Daoy (cell line): ENCODE data around the gene TEPSIN. TPM values are rescaled to one million over a fixed set of nuclear protein-coding genes. Genes with fewer than 3 reads are reported as not detected.

Experiments
- DNase-seq: peaks from one replicate; pipeline ENCODE4 v3.0.0-alpha.2; 2015; ENCODE audit warnings: low read depth
- total RNA-seq: library from RNA; depleted of rRNA; stranded (reverse); fragments of >200 nt; shearing (Covaris generic); gene quantifications from 2 replicates; pipeline ENCODE4 v1.2.3, GENCODE V29; 2014

TEPSIN gene
- total RNA-seq, 1 experiment from 2014 or later, result 17.0 TPM

DNA sequence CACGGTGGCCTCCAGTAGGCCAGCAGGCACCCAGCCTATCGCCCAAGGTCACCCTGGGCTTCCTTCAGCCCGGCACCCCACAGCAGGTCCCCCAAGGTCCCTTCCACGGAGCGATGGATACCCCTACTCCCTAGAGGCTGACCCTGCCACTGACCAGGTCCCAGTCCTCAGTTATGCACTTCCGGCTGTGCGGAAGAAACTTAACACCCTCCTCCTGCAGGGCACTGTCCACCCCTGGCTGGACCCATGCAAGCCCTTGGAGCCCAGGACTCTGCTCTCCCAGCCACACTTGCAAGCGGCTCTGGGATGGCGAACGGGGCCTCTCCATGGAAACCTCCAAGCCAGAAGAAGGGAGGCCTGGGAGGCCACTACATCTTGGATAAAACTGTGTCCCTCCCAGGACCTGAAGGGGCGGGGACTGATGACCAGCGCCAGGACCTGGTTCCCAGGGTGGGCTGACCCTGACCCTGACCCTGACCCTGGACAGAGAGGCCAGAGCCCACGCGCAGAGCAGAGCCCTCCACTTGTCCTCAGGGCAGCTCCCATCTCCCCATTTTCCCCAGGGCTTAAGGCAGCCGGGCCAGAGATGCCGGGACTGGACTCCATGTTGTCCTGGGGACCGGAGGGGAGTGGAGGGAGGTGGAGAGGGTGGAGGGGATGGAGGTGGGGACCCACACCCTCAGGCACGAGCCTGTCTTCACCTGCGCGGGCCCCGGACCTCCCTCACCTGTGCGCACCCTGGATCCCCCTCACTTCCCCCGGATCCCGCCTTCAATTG is 16.8 kb downstream of the TEPSIN start:
- no peak for DNase-seq

GRCh38 chr17:81221371-81221841 is 17.4 kb downstream of the TEPSIN start:
- DNase-seq, result no peak

DNA sequence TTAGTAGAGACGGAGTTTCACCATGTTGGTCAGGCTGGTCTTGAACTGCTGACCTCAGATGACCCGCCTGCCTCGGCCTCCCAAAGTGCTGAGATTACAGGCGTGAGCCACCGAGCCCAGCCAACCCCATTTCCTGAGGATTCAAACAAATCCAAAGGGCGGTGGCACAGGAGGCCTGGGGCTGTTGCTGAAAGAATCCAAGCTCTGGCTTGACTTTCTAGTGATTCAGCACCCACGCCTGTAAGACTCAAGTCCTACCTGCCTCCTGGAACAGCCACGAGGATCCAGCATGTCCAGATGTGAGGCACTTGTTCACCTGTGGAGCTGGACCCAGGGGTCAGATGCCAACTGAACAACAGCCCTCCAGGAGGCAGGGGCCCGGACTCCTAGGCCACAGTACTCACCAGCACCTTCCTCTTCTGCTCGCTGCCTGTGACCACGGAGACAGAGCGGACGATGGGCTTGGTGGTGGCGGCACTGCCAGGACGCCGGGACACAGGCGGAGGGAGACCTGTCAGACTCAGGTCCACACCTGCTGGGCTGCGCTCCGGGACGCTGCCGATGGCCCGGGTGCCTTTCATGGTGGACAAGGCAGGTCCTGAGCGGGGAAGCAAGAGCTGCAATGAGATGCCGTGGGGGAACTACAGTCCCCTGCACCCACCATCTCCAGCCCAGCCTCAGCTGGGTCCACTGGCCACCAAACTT is 19.2 kb downstream of the TEPSIN start:
- DNase-seq, result no peak

- no peak for DNase-seq
Measured at GRCh38 chr17:81218991-81219390, 19.9 kb downstream of the TEPSIN start.

DNA sequence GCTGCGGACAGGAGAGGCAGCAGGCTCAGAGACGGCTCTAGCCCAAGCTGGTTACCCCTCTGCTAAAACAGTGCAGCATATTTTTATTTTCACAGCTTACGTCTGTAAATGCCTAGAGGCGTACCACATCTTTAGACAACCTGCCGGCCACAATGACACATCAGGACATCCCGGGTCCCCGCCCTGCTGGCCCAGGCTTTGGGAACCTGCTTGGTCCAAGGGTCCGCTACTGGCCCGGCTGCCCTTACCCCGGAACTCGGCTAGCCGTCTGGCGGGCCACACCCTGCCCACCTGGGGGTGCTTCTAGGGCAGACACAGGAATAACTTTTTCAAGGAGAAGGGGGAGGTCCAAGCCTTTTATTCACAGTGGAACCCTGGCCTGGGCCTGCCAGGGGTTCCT is 20.4 kb downstream of the TEPSIN start:
- no peak for DNase-seq

GRCh38 chr17:81217491-81217890 is 21.4 kb downstream of the TEPSIN start:
- no peak for DNase-seq

- DNase-seq, result no peak
Measured at GRCh38 chr17:81213978-81214377, 24.9 kb downstream of the TEPSIN start.

DNA sequence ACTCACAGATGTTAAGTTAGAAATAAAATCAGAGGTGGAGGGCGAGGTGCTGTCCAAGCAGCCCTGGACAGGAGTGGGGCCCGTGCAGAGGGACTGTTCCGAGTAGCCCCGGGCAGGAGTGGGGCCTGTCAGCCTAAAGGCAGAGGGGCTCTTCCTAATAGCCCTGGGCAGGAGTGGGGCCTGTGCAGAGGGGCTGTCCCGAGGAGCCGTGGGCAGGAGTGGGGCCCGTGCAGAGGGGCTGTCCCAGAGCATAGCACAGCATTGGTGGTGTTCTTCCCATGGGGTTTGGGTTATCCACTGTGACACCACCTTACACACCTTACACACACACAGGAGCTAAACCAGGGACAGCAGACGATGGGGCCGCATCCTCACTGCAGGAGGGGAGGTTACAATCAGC is 26.5 kb downstream of the TEPSIN start:
- DNase-seq, result no peak

GRCh38 chr17:81210868-81211267 is 28.0 kb downstream of the TEPSIN start:
- DNase-seq, result no peak

DNA sequence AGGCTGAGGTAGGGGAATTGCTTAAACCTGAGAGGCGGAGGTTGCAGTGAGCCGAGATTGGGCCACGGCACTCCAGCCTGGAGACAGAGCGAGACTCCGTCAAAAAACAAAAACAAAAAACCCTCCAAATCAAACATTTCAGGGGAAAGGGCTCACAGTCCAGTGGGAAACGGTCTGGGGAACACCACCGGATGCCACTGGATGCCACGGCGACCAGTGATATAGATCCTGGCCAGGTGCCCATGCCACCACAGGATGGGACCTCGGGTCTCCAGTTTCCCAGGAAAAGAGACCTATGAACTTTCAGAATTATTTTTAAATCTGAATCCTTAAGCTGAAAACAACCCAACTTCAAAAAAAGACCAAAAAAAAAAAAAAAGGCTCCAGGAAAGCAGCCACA is 28.4 kb downstream of the TEPSIN start:
- no peak for DNase-seq

DNA sequence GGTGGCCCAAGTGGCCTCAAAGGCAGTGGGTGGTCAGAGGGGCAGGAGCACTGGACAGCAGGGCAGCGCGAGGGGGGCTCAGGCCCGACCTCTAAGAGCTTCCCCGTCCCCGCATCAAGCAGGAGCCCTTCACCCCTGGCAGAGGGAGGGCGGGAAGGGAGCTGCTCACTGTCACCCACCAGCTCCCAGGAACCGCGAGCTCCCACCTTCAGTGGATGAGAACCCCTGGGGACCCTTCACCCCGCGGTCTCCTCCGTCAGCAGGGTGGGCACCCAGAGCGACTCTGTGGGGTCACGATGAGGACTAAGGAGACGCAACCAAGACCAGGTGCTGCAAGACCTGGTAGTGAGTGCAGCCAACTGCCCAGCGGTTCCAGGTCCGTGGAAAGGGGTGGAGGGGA is 29.7 kb downstream of the TEPSIN start:
- no peak for DNase-seq

DNA sequence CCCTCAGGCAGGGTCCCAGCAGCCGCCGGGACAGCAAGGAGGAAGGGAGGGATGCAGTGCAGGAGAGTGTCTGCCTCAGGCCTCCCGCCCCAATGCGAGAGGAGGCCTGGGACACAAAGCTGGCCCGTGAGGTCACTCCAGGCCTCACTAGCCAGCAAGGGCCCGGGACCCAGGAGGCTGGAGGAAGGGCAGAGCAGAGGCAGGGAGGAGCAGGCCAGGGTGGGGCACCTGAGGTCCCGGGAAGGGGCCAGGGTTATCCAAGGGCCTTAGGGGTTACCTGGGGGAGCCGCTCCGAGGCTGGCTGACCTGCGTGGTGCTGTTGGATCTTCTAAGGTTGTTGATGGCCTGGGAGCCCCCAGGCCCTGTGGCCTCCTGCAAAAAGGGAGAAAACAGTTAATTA is 30.2 kb downstream of the TEPSIN start:
- no peak for DNase-seq

DNA sequence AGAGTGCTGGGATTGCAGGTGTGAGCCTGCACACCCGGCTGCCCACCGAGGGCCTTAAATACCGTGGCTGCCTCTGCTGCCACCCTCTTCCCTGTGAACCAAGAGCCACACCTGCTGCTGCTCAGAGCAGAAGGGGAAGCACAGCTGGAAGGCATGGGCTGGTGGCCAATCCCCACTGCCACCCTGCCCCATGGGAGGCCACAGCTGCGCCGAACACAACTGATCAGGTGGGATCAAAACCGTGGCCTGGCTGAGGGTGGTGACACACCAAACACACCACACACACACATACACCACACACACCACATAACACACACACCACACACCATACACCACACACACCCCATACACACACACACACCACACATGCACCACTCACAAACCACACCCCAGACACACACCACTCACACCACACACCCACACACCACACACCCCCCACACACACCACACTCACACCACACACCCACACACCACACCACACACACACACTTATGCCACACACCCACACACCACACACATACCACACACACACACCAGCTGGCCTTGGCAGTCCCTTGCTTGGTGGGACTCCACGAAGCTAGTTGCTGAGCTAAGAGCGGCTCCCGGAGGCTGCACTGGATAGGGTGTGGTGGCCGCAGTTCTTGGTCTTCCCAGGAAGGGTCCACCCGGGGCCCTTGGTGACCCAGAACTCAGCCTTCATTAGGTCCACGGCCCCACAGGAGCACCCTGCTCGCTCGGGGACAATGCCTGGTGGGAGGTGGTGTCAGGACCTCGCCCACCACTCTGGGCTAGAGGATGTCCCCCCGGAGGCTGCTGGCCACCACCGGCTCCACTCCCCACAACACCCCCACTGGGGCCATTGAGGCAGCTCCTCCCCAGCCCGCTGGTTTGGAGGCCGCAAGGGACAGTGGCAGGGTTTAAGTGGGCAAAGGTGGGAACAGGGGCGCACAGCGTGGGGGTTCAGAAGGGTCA is 31.0 kb downstream of the TEPSIN start:
- DNase-seq, result no peak

DNA sequence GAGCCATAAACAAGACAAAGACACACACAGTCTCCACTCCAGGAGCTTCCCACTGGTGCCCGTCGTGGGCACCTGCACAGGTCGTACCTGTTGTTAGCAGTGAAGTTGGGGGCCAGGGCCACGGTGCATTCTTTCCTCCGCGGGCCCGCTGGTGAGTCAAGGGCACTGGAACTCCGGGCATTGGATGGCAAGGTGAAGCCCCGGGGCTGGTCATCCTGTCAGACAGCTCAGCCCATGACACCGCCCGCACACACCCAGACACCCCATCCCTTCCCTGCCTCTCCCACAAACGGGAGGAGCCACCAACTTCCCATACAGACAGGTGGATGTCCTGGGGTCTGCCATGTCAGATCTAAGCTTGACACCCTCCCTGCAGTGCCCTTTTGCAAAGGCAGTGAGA is 32.2 kb downstream of the TEPSIN start:
- DNase-seq, result no peak

DNA sequence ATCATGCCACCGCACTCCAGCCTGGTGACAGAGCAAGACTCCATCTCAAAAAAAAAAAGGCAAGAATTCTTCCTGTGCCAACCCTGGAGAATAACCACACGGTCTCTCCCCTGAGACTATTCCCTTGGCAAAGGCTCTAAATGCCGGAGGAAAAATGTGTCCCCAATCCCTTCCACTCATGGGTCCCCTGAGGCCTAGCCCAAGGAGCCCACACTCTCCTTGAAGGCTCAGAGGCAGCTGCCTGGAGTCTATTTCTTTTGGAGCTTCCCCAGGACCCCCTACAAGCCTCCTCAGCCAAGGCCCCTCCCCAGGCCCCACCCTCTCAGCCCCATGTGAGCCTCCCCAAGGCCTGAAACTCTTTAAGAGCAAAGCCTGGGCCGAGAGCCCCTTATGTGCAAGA is 32.7 kb downstream of the TEPSIN start:
- DNase-seq, result no peak

- no peak for DNase-seq
Measured at GRCh38 chr17:81204578-81204977, 34.3 kb downstream of the TEPSIN start.

DNA sequence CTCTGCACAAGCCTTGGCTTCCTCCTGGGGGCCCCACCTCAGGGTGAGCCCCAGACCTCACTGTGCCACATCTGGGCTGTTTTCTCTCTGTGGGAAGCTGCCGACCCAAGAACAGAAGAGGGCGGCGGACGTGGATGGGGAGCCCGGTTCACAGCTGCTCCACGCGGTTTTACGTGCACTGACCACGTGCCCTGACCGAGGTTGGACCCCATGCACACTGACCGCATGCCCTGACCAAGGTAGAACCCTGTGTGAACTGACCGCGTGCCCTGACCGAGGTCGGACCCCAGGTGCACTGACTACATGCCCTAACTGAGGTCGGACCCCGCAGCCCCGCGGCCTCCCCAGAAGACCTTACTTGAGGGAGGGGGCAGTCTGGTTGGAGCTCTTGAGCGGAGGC is 35.7 kb downstream of the TEPSIN start:
- DNase-seq, result no peak

GRCh38 chr17:81202318-81202717 is 36.5 kb downstream of the TEPSIN start:
- no peak for DNase-seq

DNA sequence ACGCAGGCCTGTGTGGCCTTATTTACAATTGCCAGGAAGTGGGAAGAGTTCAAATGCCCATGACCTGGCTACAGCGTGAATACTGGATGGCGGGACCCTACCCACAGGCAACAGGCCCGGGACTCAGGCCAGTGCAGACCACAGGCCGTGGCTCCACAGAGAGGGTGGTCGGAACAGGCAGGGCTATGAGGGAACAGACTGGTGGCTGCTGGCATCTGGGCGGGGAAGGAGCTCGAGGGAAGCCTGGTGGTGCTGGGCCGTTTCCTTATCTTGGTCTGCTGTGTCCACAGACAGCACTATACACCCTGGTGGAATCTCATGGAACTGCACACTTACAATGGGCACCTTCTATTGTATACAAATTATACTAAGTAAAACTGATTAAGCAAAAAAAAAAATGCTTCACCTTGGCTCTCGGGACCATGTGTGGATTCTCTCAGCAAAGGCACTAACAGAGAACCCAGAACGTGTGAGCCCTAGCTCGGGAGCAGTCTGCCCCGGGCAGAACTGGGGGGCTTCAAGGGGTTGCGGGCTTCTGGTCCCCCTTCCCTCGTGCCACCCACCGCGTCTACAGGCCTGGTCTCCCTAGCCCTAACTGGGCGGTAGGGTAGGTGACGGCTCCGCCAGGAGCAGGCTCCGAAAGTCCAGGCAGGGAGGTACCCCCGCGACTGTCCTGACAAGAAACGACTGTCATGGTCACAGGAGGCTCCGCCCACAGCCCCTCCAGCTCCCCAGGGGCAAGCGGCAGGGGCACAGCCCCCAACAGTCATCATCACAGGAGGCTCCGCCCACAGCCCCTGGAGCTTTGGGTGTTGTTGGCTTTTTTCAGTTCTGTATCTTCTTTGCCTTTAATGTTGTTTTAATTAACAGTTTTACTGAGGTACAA is 37.9 kb downstream of the TEPSIN start:
- peak; percentile 77 for DNase-seq

DNA sequence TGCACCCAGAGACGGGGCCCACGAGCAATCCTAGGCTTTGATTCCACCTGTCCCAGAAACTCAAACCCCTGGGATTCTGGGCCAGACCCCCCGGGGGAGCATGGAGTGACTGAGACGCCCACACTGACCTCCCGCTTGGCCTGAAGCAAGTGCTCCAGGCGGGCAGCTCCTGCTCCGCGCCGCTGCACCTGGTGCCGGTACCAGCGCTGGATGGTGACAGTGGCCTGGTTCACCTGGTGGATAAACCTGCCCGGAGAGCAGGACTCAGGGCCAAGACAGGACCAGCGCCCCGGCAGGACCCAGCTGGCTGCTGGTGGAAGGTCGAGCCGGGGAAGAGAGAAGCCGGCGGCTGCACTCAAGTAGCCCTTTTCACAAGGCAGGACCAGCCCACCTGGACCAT is 38.7 kb downstream of the TEPSIN start:
- DNase-seq, result no peak

DNA sequence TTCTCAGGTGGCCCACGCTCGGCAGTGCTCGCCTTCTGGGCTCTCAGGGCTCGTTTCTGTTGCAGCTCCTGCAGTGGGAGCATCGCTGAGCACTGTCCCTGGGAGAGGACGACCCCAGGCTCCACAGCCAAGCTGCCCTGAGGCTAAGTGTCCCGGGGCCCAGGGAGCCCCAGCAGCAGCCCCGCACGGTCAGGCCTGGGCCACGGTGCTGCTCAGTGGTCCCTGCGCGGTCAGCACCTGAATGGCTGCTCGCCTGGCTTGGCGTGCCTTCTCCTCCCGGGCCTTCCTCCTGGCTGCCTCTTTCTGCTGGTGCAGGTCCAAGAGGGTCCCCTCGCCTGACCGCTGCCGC is 39.4 kb downstream of the TEPSIN start:
- DNase-seq, result no peak
